ENCODE data around the gene CNTRL.

DNA sequence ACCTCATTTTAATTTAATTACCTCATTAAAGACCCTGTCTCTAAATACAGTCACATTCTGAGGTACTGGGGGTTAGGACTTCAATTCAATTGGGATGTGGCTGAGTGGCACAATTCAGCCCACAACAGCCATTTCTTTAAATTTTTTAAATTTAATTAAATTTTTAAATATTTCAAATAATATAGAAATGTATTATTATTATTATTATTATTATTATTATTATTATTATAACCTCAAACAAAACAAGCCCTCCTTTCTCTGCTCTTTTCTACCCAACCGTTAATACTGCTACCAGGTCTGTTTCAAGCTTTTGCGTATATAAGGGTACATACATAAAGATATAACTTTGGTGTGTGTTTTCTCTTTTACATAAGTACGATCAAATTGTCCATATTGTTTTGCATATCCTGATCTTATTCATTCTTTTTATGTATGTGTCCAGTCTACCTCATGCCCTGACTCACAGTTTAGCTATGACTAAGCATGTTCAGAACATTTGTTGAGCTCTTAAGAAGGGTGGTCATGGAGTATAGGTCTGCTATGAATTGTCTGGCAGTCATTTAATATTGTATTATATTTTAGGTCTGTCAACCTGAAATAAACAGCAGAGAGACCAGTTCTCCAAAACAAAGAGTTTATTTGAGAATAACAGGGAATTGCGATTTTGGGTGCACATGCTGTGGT lies 143.0 kb downstream of the CNTRL start:
- TF ChIP-seq, protein P1, sequence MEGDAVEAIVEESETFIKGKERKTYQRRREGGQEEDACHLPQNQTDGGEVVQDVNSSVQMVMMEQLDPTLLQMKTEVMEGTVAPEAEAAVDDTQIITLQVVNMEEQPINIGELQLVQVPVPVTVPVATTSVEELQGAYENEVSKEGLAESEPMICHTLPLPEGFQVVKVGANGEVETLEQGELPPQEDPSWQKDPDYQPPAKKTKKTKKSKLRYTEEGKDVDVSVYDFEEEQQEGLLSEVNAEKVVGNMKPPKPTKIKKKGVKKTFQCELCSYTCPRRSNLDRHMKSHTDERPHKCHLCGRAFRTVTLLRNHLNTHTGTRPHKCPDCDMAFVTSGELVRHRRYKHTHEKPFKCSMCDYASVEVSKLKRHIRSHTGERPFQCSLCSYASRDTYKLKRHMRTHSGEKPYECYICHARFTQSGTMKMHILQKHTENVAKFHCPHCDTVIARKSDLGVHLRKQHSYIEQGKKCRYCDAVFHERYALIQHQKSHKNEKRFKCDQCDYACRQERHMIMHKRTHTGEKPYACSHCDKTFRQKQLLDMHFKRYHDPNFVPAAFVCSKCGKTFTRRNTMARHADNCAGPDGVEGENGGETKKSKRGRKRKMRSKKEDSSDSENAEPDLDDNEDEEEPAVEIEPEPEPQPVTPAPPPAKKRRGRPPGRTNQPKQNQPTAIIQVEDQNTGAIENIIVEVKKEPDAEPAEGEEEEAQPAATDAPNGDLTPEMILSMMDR (IDR thresholded peaks at IDR 0.05; ENCODE audit: low read length) = no peak
- TF ChIP-seq EZH2 (IDR thresholded peaks at IDR 0.05; ENCODE audit: borderline replicate concordance, low read length) = no peak

Data from OCI-LY1 (cell line).